GM04503 (cell line): ENCODE results near the gene IL17C.

Experiments used
- DNase-seq: peaks from one replicate; pipeline ENCODE4 v3.0.0-alpha.2; 2012; ENCODE audit warnings: low read depth

The IL17C gene

DNA sequence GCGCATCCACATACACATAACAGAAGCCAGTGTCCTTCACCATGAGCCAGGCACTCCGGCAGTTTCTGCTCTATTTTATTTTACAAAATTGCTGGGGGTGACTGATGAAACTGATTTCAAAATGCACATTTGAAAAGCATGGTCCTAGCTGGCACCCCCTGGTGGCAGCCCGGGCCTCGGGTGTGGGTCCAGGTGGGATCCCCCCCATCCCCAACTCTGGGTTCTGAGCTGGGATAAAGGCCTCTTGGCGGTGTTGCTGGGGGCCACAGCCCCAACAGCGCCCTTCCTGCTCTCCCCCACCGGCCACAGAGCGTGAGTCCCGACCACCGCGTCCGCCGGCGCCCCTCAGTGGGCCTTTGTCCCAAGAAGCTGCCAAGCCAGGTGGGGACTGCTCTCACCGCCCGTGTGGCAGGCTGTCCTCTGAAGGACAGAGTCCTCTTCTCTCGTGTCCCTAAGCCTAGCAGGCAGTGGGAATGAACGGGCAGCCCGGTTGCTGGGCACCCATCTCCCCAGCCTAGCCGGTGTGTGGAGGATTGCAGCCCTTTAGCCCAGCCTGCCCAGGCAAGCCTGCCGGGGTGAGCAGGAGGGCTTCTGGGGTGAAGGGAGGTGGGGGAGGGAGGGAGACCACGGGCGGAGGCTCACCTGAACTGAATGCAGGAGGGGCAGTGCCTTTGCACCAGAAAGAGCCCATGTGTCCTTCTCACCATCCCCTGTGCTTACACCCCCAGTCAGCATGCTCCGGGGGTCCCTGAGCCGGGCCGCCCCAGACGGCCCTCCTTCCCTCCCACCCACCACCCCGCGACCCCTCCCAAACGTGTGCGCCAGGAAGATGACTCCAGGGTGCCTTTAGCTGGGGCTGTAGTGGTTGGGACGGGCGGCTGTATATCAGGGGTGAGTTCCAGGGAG is 47.0 kb downstream of the IL17C start:
- no peak for DNase-seq

GRCh38 chr16:88686062-88686438 is 47.7 kb downstream of the IL17C start:
- no peak for DNase-seq

GRCh38 chr16:88686439-88687253 is 48.3 kb downstream of the IL17C start, which contains the start of gene SNAI3:
TSS of gene SNAI3 (minus strand) at chr16:88686507. CDS start at chr16:88686406, 101 bp downstream.
- no peak for DNase-seq

DNA sequence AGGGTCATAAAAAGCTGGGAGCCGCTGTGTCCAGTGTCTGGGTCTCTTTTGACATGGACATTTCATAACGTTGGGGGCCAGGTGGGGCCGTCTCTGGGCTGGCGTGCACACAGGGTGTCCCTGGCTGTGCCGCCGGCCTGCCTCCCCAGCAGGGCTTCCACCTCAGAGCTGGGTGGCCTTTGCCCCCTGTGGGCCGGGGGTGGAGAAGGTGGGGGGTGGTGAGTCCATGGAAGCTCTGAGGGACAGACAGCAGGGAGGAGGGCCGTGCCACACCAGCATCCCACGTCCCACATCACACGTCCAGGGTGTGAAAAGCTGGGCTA is 48.8 kb downstream of the IL17C start:
- no peak for DNase-seq

DNA sequence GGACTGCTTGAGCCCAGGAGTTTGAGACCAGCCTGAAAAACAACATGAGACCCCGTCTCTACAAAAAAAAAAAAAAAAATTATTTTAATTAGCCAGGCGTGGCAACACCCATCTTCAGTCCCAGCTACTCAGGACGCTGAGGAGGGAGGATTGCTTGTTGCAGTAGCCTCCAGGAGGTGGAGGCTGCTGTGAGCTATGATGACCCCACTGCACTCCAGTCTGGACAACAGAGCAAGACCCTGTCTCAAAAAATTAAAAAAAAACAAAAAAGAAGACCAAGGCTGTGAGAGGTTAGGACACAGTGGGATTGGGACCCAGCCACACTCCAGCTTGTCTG is 49.3 kb downstream of the IL17C start:
- DNase-seq: no peak

GRCh38 chr16:88688013-88688778 is 49.8 kb downstream of the IL17C start:
- DNase-seq: no peak
